Stimulated activated CD4-positive, alpha-beta T cell treated with anti-CD3 and anti-CD28 coated beads, Interleukin-15, amount 100 ng/mL, for 48 hours (primary cell): ENCODE data around the gene RAB8A.
"Not testable (repeated sequence)": the region's sequence is repeated elsewhere in the genome, so short reads cannot be mapped to it uniquely, and the experiment has no call there.

Experiments used
- DNase-seq, 2 donors: peaks; one replicate each; pipeline ENCODE4 v3.0.0-alpha.2; 2020; ENCODE audit warnings: low read depth in 2 of 2

The RAB8A gene

GRCh38 chr19:16078759-16079707 lies 32.7 kb upstream of the RAB8A start:
- DNase-seq = peak; percentile 55 to 60

- no peak for DNase-seq
Measured at GRCh38 chr19:16084067-16084685, 27.5 kb upstream of the RAB8A start.

GRCh38 chr19:16085115-16085514 lies 26.6 kb upstream of the RAB8A start:
- DNase-seq = no peak

DNA sequence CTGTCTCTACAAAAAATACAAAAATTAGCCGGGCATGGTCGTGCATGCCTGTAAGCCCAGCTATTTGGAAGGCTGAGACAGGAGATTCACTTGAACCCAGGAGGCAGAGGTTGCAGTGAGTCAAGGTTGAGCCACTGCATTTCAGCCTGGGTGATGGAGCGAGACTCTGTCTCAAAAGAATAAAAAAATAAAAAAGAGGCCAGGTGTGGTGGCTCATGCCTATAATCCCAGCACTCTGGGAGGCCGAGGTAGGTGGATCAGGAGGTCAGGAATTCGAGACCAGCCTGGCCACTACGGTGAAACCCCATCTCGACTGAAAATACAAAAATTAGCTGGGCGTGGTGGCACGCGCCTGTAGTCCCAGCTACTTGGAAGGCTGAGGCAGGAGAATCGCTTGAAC lies 24.3 kb upstream of the RAB8A start:
- not testable (repeated sequence) for DNase-seq

DNA sequence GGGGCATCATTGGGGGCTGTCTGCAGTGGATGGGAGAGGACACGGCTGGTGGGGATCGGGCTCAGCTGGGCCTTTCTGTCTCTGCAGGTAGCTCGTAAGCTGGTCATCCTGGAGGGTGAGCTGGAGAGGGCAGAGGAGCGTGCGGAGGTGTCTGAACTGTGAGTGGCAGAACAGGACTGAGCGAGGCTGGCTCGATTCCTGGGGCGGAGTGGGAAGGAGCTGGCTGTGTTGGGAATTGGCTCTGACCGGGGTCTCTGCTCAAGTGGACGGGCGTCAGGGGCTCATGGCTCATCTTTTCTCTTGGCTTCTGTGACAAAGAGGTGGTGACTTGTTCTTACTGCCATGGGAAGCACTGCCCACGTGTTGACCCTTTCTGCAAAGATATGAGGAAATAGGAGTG lies 23.7 kb upstream of the RAB8A start:
- DNase-seq = no peak

DNA sequence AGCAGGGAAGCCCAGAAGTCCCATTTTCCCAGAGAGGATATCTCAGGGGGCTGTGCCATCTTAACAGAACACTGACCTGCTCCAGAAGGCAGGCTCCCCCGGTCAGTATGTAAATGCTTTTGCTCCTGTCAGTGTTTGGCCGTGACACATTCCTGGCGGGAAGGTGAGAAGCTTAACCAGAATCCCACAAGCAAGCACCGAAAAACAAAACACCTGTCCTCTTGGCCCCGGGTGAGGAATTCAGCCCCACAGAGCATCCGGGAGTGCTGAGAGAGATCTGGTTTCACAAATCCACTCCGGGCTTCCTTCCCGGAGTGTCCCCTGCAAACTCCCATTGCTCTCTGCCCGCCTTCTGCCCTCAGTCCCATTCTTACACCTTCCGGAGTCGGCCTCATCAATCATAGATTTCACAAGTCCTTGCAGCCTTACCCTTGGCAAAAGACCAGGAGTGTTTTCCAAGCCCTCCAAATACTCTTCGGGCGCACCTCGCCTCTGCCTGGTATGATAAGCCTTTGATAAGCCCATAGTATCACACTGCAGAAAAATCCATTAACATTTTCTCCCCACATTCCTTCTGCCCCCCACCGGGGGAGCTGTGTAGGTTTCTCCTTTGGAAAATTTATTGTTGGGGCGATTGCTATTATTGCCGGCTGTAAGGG lies 23.2 kb upstream of the RAB8A start:
- no peak for DNase-seq

GRCh38 chr19:16089010-16089846 lies 22.5 kb upstream of the RAB8A start:
- DNase-seq = no peak

DNA sequence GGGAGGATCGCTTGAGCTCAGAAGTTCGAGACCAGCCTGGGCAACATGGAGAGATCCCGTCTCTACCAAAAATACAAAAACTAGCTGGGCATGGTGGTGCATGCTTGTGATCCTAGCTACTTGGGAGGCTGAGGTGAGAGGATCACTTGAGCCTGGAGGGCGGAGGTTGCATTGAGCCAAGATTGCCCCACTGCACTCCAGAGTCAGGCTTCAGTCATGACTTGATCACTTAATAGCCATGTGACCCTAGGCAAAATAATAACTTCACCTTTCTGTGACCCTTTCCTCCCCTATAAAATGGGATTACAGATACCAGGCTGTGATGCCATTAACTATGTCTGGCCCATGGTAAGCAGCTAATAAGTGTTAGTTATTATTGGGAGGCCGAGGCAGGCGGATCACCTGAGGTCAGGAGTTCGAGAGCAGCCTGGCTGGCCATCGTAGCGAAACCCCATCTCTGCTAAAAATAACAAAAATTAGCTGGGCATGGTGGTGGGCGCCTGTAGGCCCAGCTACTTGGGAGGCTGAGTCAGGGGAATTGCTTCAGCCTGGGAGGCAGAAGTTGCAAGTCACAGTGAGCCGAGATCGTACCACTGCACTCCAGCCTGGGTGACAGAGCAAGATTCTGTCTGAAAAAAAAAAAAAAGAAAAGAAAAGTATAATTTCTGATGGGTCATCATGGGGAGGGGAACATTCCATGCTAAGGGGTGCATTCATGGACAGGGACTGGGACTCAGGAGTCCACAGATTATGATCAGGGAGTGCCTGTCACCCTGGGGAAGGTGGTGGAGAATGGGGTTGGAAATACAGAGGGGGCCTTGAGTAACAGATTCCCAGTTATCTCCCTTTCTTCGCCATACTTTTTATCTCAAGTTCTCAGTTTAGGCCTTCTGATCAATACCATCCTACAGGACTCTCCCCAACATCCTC lies 19.9 kb upstream of the RAB8A start:
- no peak for DNase-seq

DNA sequence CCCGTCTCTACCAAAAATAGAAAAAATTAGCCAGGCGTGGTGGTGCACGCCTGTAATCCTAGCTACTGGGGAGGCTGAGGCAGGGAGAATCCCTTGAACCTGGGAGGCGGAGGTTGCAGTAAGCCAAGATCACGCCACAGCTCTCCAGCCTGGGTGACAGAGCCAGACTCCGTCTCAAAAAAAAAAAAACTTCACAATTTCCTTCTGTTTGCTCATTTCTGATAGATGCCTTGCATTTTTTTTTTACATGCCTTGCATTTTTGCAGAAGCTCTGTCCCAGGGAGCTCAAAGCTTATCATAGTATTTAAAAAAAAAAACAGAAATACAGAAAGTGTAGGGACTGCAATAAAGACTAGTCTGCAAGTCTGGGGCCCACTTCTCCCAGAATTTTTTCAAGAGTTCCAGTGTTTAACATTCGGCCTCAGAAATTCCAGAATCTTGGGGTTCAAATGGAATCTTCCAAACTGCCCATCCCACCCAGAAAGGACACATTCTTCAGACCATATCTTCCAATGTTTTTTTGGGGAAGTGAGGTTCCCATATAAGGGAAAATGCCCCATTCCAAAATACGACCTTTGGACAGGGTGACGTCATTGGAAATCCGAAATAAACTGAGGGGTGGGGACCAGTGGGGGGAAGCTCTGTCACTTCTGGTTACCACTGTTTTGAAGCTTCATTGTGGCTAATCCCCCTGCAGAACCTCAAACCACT lies 17.2 kb upstream of the RAB8A start:
- DNase-seq = no peak

GRCh38 chr19:16095071-16095571 lies 16.6 kb upstream of the RAB8A start:
- no peak for DNase-seq

- no peak for DNase-seq
Measured at GRCh38 chr19:16096280-16096855, 15.3 kb upstream of the RAB8A start.

DNA sequence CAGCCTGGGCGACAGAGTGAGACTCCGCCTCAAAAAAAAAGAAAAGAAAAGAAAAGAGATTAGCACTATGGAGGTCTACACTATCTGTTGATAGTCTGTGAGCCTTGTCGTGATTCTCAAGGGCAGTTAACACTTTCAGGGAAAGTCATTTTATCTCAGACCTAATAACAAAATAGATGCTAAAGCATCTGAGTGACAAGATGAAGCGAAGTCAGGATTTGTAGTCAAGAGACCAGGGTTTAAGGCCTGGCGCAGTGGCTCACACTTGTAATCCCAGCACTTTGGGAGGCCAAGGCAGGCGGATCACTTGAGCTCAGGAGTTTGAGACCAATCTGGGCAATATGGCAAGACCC lies 13.3 kb upstream of the RAB8A start:
- DNase-seq = no peak

DNA sequence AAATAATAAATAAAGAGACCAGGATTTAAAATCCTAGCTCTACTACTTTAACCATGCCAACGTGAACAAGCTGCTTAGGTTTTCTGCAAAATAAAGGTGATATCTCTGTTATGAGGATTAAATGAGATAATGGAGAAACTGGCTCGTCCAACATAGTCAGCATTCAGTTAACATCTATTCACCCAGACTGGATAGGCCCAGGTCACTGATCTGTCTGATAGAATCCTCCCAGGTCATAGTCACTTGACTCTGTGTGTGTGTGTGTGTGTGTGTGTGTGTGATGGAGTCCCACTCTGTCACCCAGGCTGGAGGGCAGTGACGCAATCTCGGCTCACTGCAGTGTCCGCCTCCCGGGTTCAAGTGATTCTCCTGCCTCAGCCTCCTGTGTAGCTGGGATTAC lies 12.9 kb upstream of the RAB8A start:
- DNase-seq = no peak

GRCh38 chr19:16099314-16099965 lies 12.2 kb upstream of the RAB8A start:
- not testable (repeated sequence) for DNase-seq

DNA sequence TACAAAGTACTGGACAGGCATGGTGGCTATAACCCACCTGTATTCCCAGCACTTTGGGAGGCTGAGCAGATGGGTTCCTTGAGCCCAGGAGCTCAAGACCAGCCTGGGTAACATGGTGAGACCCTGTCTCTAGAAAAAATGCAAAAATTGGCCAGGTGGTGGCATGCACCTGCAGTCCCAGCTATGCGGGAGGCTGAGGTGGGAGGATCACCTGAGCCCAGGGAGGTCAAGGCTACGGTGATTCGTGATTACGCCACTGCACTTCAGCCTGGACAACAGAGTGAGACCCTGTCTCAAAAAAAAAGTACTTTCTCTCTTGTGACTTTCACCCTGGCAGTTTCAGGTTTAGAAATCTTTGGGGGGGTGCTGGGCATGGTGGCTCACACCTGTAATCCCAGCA lies 11.2 kb upstream of the RAB8A start:
- DNase-seq = no peak

GRCh38 chr19:16104722-16105121 lies 7.0 kb upstream of the RAB8A start:
- no peak for DNase-seq

GRCh38 chr19:16106121-16106520 lies 5.6 kb upstream of the RAB8A start:
- no peak for DNase-seq

DNA sequence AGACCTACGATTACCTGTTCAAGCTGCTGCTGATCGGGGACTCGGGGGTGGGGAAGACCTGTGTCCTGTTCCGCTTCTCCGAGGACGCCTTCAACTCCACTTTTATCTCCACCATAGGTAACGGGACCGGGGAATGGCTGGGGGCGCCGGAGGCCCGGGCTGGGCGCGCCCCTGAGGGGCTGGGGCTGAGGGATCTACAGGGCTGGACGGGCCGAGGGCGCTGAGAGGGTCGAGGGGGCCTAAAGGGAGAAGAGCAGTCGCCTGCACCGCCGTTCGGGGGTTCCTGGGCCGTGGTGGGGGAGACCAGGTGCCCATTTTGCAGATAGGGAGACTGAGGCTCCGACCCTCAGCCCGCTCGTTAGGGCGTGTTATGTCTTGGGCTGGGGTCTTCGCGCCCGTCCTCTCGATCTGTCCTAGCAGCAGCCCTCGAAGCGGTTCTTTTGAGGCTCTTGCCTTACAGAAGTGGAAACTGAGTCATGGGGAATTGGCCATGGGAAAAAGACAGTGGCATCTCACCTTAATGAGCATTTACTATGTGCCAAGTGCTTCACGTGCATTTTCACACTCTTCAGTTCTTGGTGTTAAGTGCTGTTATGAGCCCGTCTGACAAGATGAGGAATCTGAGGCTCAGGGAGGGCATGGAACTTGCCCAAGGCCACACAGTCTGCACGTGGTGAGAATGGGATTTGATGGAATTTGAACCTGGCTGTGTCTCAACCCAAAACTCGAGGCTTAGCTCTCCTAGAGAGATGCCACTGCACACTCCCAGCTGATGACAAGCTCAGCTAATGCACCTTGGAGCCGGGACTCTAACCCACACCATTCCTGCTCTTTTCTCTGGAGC lies 442 bp downstream of the RAB8A start:
- no peak for DNase-seq
